PC-3 (cell line): Measurements from ENCODE around the gene TXNDC15. TPM values are rescaled to one million over a fixed set of nuclear protein-coding genes. Genes with fewer than 3 reads are reported as not detected.

Source experiments
- ATAC-seq: fragments of 200-7000 bp; cut with Tn5 transposase; 2 replicates; pipeline ENCODE4 v1.9.1; 2020; ENCODE audit warnings: mild to moderate bottlenecking, moderate library complexity
- BruUV-seq: library from RNA; stranded (reverse); fragments of 400-500 nt; replicated peaks from 2 replicates; lab custom pipeline; 2021; lab: Mats Ljungman, UMichigan
- CTCF ChIA-PET: fragments of 300-600 bp; sonication (Branson Sonifier 250); formaldehyde crosslinking; loops from one replicate; lab custom pipeline; 2022; ENCODE audit warnings: antibody characterized with exemption; lab: Charles Lee
- POLR2A ChIA-PET: fragments of 300-600 bp; sonication (Branson Sonifier 250); formaldehyde crosslinking; loops from one replicate; lab custom pipeline; 2022; ENCODE audit warnings: antibody characterized with exemption; ENCODE audit not compliant: unreplicated experiment; lab: Charles Lee
- DNase-seq: peaks from one replicate; pipeline ENCODE4 v3.0.0-alpha.2; 2015
- H2AFZ ChIP-seq: fragments of 300-600 bp; sonication (generic); 2 replicates; pipeline ENCODE4 v1.6.0; 2016; ENCODE audit warnings: antibody characterized with exemption, low read length
- H3F3A ChIP-seq: fragments of 300-600 bp; sonication (generic); one replicate; pipeline ENCODE4 v1.6.0; 2017; ENCODE audit warnings: antibody characterized with exemption, low read length, control low read depth, mild to moderate bottlenecking; ENCODE audit not compliant: unreplicated experiment
- H3K27ac ChIP-seq: fragments of 300-600 bp; sonication (generic); 2 replicates; pipeline ENCODE4 v1.5.1; 2016; ENCODE audit warnings: mild to moderate bottlenecking, low read length
- H3K27me3 ChIP-seq: fragments of 300-600 bp; sonication (generic); 2 replicates; pipeline ENCODE4 v1.6.1; 2016; ENCODE audit warnings: low read length, mixed read lengths
- H3K36me3 ChIP-seq: fragments of 300-600 bp; sonication (generic); 2 replicates; pipeline ENCODE4 v1.6.1; 2016; ENCODE audit warnings: low read depth, mixed run types, low read length, mixed read lengths
- H3K4me1 ChIP-seq: fragments of 300-600 bp; sonication (generic); 2 replicates; pipeline ENCODE4 v1.5.1; 2016; ENCODE audit warnings: low read length; ENCODE audit not compliant: insufficient read depth
- H3K4me2 ChIP-seq: fragments of 300-600 bp; sonication (generic); 2 replicates; pipeline ENCODE4 v1.6.0; 2016; ENCODE audit warnings: low read length
- H3K4me3 ChIP-seq: fragments of 300-600 bp; sonication (generic); 2 replicates; pipeline ENCODE4 v1.5.1; 2016; ENCODE audit warnings: mild to moderate bottlenecking, low read length, mixed read lengths
- H3K79me2 ChIP-seq: fragments of 300-600 bp; sonication (generic); 2 replicates; pipeline ENCODE4 v1.6.1; 2017; ENCODE audit warnings: low read length, mixed read lengths
- H3K9ac ChIP-seq: fragments of 300-600 bp; sonication (generic); 2 replicates; pipeline ENCODE4 v1.6.0; 2016; ENCODE audit warnings: mild to moderate bottlenecking, low read length
- H3K9me2 ChIP-seq: fragments of 300-600 bp; sonication (generic); replicated peaks from 2 replicates; pipeline ENCODE4 v1.6.1; 2016; ENCODE audit warnings: mixed run types, low read length, mixed read lengths
- H3K9me3 ChIP-seq: fragments of 300-600 bp; sonication (generic); 2 replicates; pipeline ENCODE4 v1.6.1; 2016; ENCODE audit warnings: low read length, mixed read lengths
- H4K20me1 ChIP-seq: fragments of 300-600 bp; sonication (generic); 2 replicates; pipeline ENCODE4 v1.6.1; 2016; ENCODE audit warnings: low read length, mixed read lengths
- EZH2 ChIP-seq: fragments of 300-600 bp; sonication (generic); IDR thresholded peaks from one replicate; pipeline ENCODE4 v1.6.1; 2017; ENCODE audit warnings: antibody characterized with exemption, mild to moderate bottlenecking, low read length; ENCODE audit not compliant: unreplicated experiment
- EZH2phosphoT487 ChIP-seq: fragments of 300-600 bp; sonication (generic); IDR thresholded peaks from 2 replicates; pipeline ENCODE4 v1.6.1; 2018; ENCODE audit warnings: mild to moderate bottlenecking, antibody characterized with exemption, low read length, borderline replicate concordance
- intact Hi-C: fragments of 100-400 bp; cut with micrococcal nuclease; formaldehyde crosslinking; loops from 2 replicates; pipeline ENCODE4 v1.9.0; 2023
- total RNA-seq: library from RNA; depleted of rRNA; stranded (reverse); fragments of >200 nt; gene quantifications from 2 replicates; pipeline ENCODE4 v1.2.3, GENCODE V29; 2014
- TF ChIP-seq, protein P1 (sequence below): fragments of 300-600 bp; sonication (generic); conservative IDR thresholded peaks from 2 replicates; pipeline ENCODE4 v1.5.1; 2017; ENCODE audit warnings: antibody characterized with exemption, low read depth, mild to moderate bottlenecking, low read length

The TXNDC15 gene
- total RNA-seq, 1 experiment from 2014 or later = 42.6 TPM

GRCh38 chr5:134887593-134888159 lies 13.5 kb downstream of the TXNDC15 start:
- no peak for DNase-seq
- POLR2A ChIA-PET = no interaction called here
- Histone ChIP-seq H3K4me1 (no peaks in the 10 kb centered on the region), H2AFZ (no peak overlapping the region), H3K4me3 (no peak overlapping the region), H4K20me1 (no peaks in the 10 kb centered on the region), H3K4me2 (no peak overlapping the region), H3K27ac (no peak overlapping the region), H3K9me2 (no peaks in the 10 kb centered on the region), H3K9me3 (no peaks in the 10 kb centered on the region), H3K36me3 (no peaks in the 10 kb centered on the region), H3K9ac (no peak overlapping the region), H3F3A (no peaks in the 10 kb centered on the region), H3K27me3 (no peaks in the 10 kb centered on the region), H3K79me2 (no peaks in the 10 kb centered on the region)
- CTCF ChIA-PET = no interaction called here
- intact Hi-C loops = no loop called here
- no TSS peak for BruUV-seq
- TF ChIP-seq EZH2 (no peak), EZH2phosphoT487 (no peak)
- TF ChIP-seq, protein P1, sequence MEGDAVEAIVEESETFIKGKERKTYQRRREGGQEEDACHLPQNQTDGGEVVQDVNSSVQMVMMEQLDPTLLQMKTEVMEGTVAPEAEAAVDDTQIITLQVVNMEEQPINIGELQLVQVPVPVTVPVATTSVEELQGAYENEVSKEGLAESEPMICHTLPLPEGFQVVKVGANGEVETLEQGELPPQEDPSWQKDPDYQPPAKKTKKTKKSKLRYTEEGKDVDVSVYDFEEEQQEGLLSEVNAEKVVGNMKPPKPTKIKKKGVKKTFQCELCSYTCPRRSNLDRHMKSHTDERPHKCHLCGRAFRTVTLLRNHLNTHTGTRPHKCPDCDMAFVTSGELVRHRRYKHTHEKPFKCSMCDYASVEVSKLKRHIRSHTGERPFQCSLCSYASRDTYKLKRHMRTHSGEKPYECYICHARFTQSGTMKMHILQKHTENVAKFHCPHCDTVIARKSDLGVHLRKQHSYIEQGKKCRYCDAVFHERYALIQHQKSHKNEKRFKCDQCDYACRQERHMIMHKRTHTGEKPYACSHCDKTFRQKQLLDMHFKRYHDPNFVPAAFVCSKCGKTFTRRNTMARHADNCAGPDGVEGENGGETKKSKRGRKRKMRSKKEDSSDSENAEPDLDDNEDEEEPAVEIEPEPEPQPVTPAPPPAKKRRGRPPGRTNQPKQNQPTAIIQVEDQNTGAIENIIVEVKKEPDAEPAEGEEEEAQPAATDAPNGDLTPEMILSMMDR = no peak
- ATAC-seq = no peak

- H3K27ac ChIP-seq = no peak overlapping the region
- no peaks in the 10 kb centered on the region for H3K79me2 ChIP-seq
- no peak overlapping the region for H3K4me2 ChIP-seq
- no peak overlapping the region for H3K4me3 ChIP-seq
- CTCF ChIA-PET = no interaction called here
- H2AFZ ChIP-seq = no peak overlapping the region
- TF ChIP-seq, protein P1 = no peak
- TF ChIP-seq EZH2 = no peak
- no peak for TF ChIP-seq EZH2phosphoT487
- ATAC-seq (no peak), DNase-seq (no peak)
- intact Hi-C loops = no loop called here
- H3F3A ChIP-seq = no peaks in the 10 kb centered on the region
- H3K27me3 ChIP-seq = no peaks in the 10 kb centered on the region
- H3K4me1 ChIP-seq = no peaks in the 10 kb centered on the region
- POLR2A ChIA-PET = no interaction called here
- H4K20me1 ChIP-seq = no peaks in the 10 kb centered on the region
- no peaks in the 10 kb centered on the region for H3K36me3 ChIP-seq
- H3K9me2 ChIP-seq = no peaks in the 10 kb centered on the region
- H3K9ac ChIP-seq = no peak overlapping the region
- H3K9me3 ChIP-seq = no peaks in the 10 kb centered on the region
- no TSS peak for BruUV-seq
Measured at GRCh38 chr5:134889335-134889734, 15.2 kb downstream of the TXNDC15 start.

- ChIA-PET CTCF (no interaction called here), POLR2A (no interaction called here)
- Histone ChIP-seq H3K27me3 (no peaks in the 10 kb centered on the region), H3K4me3 (no peak overlapping the region), H4K20me1 (no peaks in the 10 kb centered on the region), H3K4me1 (no peaks in the 10 kb centered on the region), H3K79me2 (no peaks in the 10 kb centered on the region), H2AFZ (no peak overlapping the region), H3K4me2 (no peak overlapping the region), H3K27ac (no peak overlapping the region), H3K36me3 (no peaks in the 10 kb centered on the region), H3K9me2 (no peaks in the 10 kb centered on the region), H3K9me3 (no peaks in the 10 kb centered on the region), H3F3A (no peaks in the 10 kb centered on the region), H3K9ac (no peak overlapping the region)
- no TSS peak for BruUV-seq
- intact Hi-C loops = no loop called here
- ATAC-seq = no peak
- TF ChIP-seq, protein P1 = no peak
- TF ChIP-seq EZH2phosphoT487 = no peak
- TF ChIP-seq EZH2 = no peak
- DNase-seq = no peak
Measured at GRCh38 chr5:134891473-134891872, 17.3 kb downstream of the TXNDC15 start.
